ENCODE measurements around the gene CD300A.

Gene CD300A

DNA sequence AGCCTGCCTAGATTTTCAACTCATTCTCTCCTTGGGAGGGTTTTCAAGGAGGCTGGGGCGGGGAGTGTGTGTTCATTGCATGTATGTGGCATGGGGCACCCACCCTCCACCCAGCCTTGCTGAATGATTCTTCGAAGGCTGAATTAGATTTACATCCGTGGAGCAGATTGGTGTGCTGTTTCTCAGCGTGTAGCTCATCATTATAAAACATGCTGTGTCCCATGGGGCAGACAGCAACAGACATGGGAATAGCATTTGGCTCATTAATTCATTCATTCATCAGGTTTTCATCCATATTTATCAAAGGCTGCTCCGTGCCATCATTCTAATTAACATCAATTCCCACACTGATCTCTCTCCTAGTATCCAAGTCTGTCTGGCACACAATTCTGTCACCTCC lies 10.6 kb upstream of the CD300A start:
- no peak for DNase-seq

- peak; percentile 55 for DNase-seq
Observed at GRCh38 chr17:74457146-74457819, 9.2 kb upstream of the CD300A start.

- DNase-seq, result no peak
Observed at GRCh38 chr17:74457820-74458166, 8.6 kb upstream of the CD300A start.

- DNase-seq, result no peak
Observed at GRCh38 chr17:74458835-74459234, 7.6 kb upstream of the CD300A start.

DNA sequence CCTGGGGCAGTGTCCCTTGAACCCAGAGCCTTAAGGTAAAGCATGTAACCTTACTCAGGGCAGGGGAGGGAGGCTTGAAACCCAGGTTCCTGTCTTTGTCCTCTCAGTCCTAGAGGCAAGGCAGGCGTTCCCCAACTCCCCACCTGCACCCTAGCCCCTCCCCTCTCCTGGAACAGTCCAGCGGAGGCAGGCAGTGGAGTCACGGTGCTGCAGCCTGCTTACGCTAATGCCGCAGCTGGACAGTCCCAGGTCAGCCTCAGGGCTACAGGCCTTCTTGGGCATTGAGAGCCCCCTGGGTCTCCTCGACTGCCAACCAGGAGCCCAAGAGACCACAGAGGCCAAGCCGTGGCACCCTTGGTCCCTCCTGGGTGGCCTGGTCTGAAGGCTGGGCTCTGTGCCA lies 6.8 kb upstream of the CD300A start:
- no peak for DNase-seq

DNA sequence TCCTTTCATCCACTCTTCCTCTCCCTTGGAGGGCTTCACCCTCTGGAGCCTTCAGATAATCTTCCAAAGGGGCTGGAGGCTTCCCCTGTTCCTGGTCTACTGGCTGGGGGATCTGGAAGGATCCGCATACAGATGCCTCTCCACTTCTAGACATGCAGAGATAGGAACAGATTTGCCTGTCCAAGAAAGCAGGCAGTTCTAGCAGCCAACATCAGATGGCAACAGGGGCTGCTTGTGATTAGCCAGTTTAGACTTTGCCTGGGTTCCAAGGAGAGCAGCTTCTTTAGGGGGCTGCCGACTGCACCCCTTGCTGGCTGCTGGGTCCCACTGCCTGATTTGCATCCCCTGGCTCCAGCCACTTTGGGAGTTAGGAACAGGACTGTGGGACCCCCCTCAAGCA lies 6.2 kb upstream of the CD300A start:
- DNase-seq, result no peak

- DNase-seq, result no peak
Observed at GRCh38 chr17:74460996-74461395, 5.4 kb upstream of the CD300A start.

DNA sequence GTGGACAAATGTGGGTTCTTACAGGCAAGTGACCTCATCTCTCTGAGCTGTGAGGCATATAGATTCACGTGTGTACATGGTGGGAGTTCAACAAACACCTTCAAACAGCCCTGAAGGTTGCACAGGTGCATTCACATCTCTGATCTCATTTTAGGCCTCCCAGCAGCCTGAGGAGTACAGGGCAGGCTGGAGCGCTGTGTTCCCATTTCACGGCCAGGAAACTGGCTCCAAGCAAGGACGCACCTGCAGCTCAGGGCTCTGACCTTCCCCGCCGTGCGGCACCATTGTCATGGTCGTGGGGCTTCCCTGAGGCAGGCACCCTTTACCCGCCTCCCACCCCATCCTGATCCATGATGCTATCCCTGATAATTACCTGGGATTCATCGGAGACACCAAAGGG lies 4.8 kb upstream of the CD300A start:
- no peak for DNase-seq

DNA sequence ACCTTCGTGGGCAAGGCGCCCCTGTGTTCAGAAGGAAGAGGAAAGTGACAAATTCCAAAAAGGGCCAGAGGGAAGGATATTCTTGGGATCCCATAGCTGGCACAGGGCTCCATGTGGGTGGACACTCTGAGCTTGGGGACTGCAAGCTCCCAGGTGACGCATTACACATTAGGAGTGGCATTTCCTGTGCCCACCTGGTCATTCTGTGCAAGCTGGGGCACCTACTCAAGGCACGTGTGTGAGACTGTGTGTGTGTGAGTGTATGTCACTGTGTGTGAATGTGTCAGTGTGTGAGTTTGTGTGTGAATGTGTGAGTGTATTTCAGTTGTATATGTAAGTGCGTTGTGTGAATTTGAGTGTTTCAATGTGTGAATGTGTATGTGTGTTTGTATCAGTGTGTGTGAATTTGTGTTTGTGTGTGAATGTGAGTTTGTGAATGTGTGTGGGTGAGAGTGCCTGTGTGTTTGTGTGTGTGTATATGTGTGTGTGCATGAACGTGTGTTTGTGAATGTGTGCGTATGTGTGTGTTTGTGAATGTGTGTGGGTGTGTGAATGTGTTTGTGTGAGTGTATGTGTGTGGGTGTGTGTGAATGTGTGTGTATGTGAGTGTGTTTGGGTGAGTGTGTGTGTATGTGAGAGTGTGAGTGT lies 1.6 kb upstream of the CD300A start:
- DNase-seq, result no peak

GRCh38 chr17:74465378-74466110 lies 890 bp upstream of the CD300A start:
- DNase-seq, result no peak

DNA sequence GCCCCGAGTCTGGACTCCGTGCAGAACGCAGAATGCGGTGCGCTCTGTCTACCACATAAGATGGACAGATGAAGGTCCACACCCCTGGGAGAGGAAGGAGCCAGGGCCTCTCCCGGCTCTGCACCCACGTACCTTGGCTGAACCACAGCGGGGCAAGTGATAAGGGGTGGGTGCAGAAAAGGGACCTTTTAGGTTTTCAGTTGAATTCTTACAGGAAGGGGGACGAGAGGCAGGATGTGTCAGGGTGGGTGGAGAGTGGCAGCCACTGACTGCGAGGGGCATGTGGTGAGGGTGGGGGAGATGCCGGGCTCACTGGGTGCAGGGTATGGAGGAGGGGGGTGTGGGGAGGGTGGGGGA lies 372 bp downstream of the CD300A start:
- no peak for DNase-seq

GRCh38 chr17:74467221-74467951 lies 952 bp downstream of the CD300A start:
- DNase-seq, result no peak

- no peak for DNase-seq
Observed at GRCh38 chr17:74471341-74471740, 4.9 kb downstream of the CD300A start.

DNA sequence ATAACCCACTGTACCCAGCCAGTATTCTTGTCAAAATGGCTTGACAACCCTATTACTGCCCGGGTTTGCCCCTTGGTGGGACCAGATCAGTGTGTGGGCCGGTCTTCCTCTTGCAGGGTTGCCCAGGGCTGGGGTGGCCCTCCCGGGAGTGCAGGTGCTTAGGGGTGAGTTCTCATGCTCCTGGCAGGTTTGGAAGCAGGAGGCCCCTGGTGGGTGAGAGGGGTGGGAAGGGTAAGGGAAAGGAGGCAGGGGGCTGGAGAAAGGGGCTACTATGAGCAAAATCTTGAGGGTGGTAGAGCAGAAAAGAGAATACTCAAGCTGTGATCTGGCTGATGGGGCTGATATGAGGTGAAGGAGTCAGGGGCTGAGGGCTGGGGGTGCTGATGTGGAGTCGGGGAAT lies 6.5 kb downstream of the CD300A start:
- DNase-seq, result no peak

DNA sequence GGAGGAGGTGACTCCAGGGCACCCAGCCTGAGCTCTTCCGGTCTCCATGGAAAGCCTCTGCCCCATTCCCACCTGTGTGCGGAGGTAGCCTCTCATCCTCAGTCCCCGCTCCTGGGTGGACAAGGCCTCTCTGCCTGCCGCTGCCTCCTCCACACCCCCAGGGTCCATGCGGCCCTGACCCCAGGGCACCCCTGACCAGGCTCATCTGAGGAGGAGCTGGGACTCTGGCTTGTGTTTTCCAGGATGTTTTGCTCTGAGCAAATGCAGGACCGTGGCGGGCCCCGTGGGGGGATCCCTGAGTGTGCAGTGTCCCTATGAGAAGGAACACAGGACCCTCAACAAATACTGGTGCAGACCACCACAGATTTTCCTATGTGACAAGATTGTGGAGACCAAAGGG lies 6.9 kb downstream of the CD300A start:
- no peak for DNase-seq

DNA sequence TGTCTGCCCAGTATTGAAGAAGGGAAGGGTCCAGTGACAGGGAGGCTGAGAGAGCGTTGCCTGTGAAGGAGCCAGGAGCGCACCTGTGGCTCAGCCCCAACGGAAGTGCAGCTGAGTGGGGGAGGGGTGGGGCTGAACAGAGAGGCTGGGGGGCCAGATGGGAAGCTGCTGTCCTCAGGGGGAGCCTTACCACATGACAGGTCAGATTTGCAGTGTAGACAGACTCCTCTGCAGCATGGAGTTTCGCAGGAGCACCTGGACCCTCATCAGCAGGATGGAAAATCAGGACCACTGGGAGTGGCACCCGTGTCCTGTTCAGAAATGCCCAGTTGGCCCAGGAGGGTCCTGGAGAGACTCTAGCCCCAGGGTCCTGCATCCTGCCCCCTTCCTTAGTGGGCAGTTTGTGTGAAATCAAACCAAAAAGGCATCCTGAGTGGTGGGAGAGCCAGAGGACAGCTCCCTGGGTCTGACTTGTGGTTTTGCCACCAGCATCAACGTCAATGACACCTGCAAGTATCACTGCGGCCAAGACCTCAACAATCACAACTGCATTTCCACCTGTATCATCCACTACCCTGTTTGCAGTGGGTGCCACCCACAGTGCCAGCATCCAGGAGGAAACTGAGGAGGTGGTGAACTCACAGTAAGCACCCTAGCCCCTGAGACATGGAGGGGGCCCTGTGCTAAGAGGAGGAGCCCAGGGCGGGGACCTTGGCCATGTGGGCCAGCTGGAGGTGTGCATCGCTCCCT lies 7.8 kb downstream of the CD300A start:
- DNase-seq, result no peak

GRCh38 chr17:74475189-74475588 lies 8.8 kb downstream of the CD300A start:
- no peak for DNase-seq

- no peak for DNase-seq
Observed at GRCh38 chr17:74477411-74477810, 11.0 kb downstream of the CD300A start.

DNA sequence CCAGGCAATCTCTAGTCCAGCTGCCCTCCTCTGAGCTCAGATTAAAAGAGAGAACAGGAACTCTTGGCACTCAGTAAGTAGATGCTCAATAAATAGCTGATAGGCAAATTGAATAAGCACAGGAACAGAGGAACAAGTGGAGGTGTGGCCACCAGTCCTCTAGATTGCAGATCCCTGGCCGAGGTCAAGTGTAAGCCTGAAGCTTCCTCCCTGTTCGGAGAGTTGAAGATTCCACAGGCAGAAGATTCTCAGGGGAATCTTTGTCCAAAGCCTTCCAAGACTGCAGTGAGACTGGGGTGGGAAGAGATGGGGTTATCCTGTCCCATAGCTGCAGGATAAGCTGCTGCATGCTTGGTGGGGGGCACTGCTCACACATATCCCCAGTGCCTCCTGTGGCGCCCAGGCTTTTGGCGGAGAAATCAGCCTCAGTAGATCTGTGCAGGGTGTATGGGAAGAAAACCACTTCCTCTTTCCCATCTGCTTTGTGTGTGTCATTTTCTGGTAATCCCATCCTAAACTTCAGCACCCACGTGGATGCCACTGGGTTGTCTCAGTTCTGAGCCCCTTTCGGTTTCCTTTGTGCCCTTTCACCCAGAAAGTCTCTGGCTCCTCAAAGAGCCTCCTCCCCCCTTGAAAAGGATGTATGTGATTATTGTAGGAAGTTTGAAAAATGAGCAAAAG lies 12.1 kb downstream of the CD300A start:
- no peak for DNase-seq

GRCh38 chr17:74480290-74480689 lies 13.9 kb downstream of the CD300A start:
- no peak for DNase-seq

GRCh38 chr17:74481621-74482020 lies 15.2 kb downstream of the CD300A start:
- DNase-seq, result no peak

DNA sequence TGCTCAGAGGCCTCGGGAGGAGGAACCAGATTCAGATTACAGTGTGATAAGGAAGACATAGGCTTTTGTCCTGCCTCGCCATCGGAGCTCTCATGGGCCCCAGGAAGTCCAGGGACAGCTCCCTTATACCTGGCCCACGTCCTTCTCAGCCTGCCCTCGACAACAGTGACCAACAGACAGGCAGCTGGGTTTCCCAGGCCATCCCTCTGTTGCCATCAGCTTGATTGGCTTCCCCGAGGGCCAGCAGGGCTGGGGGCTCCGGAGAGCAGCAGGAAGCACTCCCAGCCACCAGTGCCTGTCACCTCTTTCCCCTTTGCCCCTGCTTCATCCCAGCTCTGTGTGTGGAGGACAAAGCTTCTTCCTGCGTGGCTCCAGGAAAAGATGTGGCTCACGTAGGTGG lies 17.6 kb downstream of the CD300A start:
- no peak for DNase-seq

All from NCI-H1105 treated with DMSO at 0.1 percent for 48 hours (cell line).